H4 (cell line): Measurements from ENCODE around the gene SNRNP48. TPM values are rescaled to one million over a fixed set of nuclear protein-coding genes. Genes with fewer than 3 reads are reported as not detected.
A peak's percentile ranks its signal among the peaks of the same experiment; 100 is the strongest.

Experiments used
- DNase-seq: peaks from one replicate; pipeline ENCODE4 v3.0.0-alpha.2; 2015; ENCODE audit warnings: low spot score
- total RNA-seq: library from RNA; depleted of rRNA; stranded (reverse); fragments of >200 nt; shearing (Covaris generic); gene quantifications from 2 replicates; pipeline ENCODE4 v1.2.3, GENCODE V29; 2014

The SNRNP48 gene
- total RNA-seq, 1 experiment from 2014 or later = 6.4 TPM

DNA sequence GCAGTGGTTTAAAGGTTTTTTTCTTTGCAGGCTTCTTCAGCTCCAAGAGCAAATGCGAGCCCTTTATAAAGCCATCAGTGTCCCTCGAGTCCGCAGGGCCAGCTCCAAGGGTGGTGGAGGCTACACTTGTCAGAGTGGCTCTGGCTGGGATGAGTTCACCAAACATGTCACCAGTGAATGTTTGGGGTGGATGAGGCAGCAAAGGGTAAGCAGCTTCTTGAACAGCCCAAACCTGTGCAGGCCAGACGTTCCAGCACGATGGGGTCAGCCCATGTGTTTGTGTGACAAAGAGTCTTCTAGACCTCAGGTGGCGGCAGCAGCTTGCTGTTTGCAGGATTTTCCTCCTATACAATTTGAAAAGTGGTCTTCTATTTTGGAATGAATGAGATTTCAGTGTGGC lies 30.8 kb upstream of the SNRNP48 start:
- DNase-seq = no peak

- DNase-seq = no peak
These were observed 30.2 kb upstream of the SNRNP48 start for GRCh38 chr6:7559651-7560385.

GRCh38 chr6:7561153-7561964 lies 28.6 kb upstream of the SNRNP48 start:
- no peak for DNase-seq

DNA sequence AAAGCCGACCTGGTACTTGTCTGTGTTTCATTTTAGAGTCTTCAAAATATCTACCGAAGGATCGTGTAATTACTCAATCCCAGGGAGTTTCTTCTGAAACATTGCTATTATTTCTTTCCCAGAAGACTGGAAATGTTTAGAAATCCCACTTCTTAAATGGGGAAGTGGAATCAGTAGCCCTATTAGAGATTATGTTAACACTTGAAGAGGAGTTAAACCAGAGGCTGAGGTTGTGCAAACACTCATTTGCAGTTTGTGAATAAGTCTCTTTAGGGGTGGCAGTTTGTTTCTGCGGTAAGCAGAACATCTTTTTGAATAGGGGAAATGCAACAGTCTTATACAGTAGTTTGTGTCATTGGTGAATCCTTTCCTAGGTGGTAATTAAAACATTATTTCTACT lies 27.2 kb upstream of the SNRNP48 start:
- DNase-seq = no peak

DNA sequence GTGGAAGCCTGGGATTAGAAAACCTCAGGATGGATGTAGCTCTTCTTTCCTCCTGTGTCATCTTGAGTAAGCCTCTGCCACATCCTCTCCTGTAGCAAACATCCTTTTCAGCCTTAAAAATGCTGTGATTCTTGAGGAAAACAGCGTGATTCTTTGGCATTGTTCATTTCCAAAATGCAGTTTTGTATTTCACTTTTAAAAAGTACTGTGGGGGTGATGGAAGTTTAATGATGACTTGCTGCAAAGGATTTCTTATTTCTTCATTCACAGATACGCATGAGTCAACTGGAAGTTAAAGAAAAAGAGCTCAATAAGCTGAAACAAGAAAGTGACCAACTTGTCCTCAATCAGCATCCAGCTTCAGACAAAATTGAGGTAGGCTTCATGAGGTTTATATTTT lies 23.9 kb upstream of the SNRNP48 start:
- no peak for DNase-seq

DNA sequence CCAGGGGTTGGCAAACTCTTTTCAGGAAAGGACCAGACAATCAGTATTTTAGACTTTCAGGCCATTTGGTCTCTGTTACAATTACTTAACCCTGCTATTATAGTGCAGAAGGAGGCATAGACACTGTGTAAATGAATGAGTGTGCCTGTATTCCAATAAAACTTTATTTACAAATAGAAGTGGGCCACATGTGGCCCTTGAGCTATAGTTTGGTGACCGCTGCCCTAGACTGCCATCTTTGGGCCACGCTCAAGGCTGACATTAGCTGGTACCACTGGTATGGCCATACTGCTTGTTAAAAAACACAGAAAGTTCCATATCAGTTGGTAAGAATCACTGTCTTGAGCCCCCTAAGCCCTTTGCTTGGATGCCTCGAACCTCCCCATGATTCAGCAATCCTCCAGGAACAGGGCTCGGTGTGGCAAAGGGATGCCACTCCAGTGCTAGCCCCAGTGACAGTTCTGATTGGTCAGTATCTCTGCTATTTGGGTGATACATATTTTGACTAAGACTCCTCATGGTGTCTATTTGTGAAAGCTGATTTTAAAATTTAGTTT lies 23.3 kb upstream of the SNRNP48 start:
- DNase-seq = no peak

DNA sequence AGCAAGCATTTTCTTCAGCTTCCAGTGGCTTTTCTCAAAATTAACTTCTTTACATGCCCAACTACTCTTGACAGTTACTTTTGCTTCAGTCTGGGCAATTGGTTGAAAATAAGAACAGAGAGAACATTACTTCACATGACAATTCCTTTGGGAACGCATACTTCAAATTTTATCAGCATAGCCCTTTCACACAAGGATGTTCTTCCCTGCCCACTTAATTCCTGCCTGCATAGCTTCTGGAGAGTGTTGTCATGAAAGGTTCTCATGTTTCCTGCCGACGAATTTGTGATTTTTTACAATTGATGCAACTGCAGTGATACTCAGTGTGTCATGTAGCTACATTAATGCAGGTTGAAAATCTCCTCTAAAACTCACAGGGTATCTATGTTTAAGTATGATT lies 22.0 kb upstream of the SNRNP48 start:
- DNase-seq = no peak

- no peak for DNase-seq
These were observed 20.9 kb upstream of the SNRNP48 start for GRCh38 chr6:7569082-7569481.

DNA sequence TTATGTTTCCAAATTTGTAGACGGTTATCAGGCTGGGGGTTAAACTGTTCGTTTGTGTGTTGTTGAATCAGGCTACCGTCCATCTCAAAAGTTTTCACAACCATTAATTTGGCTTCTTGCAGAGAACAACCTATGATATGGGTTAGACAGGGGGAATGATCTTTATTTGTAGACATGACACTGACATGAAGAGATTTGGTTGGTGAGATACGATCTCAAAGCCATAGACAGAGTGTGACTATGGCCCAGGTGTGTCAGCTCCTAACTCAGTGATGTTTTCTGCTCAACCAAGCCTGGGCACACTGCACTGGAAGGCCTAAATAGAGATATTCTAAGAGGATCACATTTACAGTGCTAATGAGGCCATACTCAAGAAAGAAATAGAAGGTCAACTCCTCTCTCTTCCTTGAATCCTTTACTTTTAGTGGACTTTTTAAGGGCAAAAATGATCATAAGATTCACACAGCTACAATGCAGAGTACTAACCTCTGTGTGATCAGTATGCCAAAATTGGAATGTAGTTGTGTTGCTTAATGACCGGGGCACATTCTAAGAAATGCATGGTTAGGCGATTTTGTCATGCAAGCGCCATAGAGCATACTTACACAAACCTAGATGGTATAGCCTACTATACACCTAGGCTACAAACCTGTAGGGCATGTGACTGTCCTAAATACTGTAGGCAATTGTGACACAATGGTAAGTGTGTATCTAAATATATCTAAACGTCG lies 17.6 kb upstream of the SNRNP48 start:
- no peak for DNase-seq

DNA sequence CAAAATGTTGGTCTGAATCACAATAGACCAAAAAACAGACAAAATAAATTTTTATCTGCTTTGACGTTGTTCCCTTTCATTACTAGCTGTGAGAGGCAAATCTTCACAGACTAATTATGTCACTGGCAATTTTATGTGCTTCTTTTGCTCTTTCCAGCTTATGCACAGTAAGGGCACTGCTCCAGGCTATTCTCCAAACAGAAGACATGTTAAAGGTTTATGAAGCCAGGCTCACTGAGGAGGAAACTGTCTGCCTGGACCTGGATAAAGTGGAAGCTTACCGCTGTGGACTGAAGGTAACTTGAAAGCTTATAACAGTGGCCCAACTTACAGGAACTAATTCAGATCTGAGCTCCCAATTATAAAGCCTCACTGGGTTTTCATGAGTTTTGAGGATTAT lies 15.5 kb upstream of the SNRNP48 start:
- DNase-seq = no peak

DNA sequence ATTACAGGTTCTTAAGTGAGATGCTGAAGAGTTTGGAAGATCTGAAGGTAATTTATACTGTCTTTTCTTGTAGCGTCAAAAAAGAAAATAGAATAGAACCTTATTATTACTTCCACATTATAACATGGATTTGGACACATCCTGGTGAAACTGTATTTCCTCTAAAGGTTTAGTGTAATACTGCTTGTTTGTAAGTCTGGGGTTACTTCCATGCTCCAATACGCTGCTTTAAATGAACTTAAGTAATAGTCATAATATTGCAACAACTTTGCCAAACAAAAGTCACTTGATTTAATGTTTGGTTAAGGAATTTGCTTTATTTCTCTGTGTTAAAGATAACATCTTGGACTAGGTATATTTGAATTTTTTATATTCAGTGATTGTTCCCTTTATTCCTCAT lies 11.5 kb upstream of the SNRNP48 start:
- no peak for DNase-seq

GRCh38 chr6:7578931-7579330 lies 11.1 kb upstream of the SNRNP48 start:
- DNase-seq = no peak

- DNase-seq = no peak
These were observed 10.1 kb upstream of the SNRNP48 start for GRCh38 chr6:7579851-7580250.

DNA sequence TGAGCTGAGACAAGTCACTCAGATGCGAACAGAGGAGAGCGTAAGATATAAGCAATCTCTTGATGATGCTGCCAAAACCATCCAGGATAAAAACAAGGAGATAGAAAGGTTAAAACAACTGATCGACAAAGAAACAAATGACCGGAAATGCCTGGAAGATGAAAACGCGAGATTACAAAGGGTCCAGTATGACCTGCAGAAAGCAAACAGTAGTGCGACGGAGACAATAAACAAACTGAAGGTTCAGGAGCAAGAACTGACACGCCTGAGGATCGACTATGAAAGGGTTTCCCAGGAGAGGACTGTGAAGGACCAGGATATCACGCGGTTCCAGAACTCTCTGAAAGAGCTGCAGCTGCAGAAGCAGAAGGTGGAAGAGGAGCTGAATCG lies 9.5 kb upstream of the SNRNP48 start:
- DNase-seq = no peak

DNA sequence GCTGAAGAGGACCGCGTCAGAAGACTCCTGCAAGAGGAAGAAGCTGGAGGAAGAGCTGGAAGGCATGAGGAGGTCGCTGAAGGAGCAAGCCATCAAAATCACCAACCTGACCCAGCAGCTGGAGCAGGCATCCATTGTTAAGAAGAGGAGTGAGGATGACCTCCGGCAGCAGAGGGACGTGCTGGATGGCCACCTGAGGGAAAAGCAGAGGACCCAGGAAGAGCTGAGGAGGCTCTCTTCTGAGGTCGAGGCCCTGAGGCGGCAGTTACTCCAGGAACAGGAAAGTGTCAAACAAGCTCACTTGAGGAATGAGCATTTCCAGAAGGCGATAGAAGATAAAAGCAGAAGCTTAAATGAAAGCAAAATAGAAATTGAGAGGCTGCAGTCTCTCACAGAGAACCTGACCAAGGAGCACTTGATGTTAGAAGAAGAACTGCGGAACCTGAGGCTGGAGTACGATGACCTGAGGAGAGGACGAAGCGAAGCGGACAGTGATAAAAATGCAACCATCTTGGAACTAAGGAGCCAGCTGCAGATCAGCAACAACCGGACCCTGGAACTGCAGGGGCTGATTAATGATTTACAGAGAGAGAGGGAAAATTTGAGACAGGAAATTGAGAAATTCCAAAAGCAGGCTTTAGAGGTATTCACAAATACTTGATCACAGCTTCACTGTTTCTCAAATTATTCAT lies 8.9 kb upstream of the SNRNP48 start:
- no peak for DNase-seq

DNA sequence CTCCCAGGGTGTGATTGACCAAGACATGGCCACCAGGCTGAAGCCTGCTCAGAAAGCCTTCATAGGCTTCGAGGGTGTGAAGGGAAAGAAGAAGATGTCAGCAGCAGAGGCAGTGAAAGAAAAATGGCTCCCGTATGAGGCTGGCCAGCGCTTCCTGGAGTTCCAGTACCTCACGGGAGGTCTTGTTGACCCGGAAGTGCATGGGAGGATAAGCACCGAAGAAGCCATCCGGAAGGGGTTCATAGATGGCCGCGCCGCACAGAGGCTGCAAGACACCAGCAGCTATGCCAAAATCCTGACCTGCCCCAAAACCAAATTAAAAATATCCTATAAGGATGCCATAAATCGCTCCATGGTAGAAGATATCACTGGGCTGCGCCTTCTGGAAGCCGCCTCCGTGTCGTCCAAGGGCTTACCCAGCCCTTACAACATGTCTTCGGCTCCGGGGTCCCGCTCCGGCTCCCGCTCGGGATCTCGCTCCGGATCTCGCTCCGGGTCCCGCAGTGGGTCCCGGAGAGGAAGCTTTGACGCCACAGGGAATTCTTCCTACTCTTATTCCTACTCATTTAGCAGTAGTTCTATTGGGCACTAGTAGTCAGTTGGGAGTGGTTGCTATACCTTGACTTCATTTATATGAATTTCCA lies 4.6 kb upstream of the SNRNP48 start:
- DNase-seq = no peak

- peak; percentile 8 for DNase-seq
These were observed 2.3 kb upstream of the SNRNP48 start for GRCh38 chr6:7587631-7588100.

DNA sequence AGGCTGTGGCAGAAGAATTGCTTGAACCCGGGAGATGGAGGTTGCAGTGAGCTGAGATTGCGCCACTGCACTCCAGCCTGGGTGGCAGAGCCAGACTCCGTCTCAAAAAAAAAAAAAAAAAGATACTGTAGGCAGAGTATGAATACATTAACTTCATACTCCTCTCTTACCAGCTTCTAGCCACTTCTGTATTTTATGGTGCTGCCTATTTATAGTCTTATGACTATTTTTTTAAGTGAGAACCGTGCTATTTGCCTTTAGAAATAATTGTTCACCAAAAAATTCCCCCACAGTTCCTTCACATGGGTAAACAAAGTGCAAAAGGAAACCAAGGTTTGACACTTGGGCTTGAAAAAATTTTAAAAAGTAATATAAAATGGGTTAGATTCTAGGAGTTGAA lies 1.5 kb upstream of the SNRNP48 start:
- no peak for DNase-seq

GRCh38 chr6:7589221-7589620 lies 777 bp upstream of the SNRNP48 start:
- DNase-seq = no peak

- no peak for DNase-seq
These were observed 912 bp downstream of the SNRNP48 start for GRCh38 chr6:7590918-7591302.

DNA sequence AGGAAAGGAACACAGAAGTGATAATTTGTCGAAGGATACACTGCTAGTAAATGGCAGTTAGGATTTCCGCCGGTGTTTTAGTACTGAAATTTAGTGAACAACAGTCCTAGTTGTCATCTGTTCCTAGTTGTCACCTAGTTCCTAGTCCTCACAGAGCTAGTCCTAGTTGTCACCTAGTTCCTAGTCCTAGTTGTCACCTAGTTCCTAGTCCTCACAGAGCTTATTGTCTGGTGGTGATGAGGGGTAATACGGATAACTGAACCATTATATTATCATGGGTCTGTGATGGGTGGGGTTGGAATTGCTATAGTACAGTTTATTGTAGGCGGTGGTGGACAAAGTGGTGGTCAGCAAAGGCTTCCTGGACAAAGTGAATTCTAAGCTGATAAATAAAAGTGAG lies 1.8 kb downstream of the SNRNP48 start:
- DNase-seq = no peak
